ENCODE results near the gene CTBP2.
"Not testable (repeated sequence)": the region's sequence is repeated elsewhere in the genome, so short reads cannot be mapped to it uniquely, and the experiment has no call there.

The CTBP2 gene

GRCh38 chr10:125082881-125083575 lies 77.3 kb downstream of the CTBP2 start:
- no peak for DNase-seq

GRCh38 chr10:125082471-125082870 lies 77.9 kb downstream of the CTBP2 start:
- DNase-seq = not testable (repeated sequence)

- no peak for DNase-seq
These were observed 78.4 kb downstream of the CTBP2 start for GRCh38 chr10:125081931-125082330.

- no peak for DNase-seq
These were observed 79.4 kb downstream of the CTBP2 start for GRCh38 chr10:125080984-125081383.

GRCh38 chr10:125080296-125080695 lies 80.1 kb downstream of the CTBP2 start:
- no peak for DNase-seq

GRCh38 chr10:125079091-125079600 lies 81.2 kb downstream of the CTBP2 start:
- no peak for DNase-seq

GRCh38 chr10:125076891-125077541 lies 83.3 kb downstream of the CTBP2 start:
- DNase-seq = no peak

GRCh38 chr10:125076121-125076825 lies 84.1 kb downstream of the CTBP2 start:
- no peak for DNase-seq

GRCh38 chr10:125073996-125074395 lies 86.4 kb downstream of the CTBP2 start:
- no peak for DNase-seq

- no peak for DNase-seq
These were observed 87.6 kb downstream of the CTBP2 start for GRCh38 chr10:125072794-125073193.

GRCh38 chr10:125071008-125071407 lies 89.4 kb downstream of the CTBP2 start:
- DNase-seq = no peak

GRCh38 chr10:125068406-125068805 lies 92.0 kb downstream of the CTBP2 start:
- DNase-seq = no peak

GRCh38 chr10:125067764-125068163 lies 92.6 kb downstream of the CTBP2 start:
- DNase-seq = no peak

GRCh38 chr10:125066764-125067450 lies 93.5 kb downstream of the CTBP2 start:
- no peak for DNase-seq

GRCh38 chr10:125064681-125065492 lies 95.5 kb downstream of the CTBP2 start:
- DNase-seq = no peak

- DNase-seq = no peak
These were observed 97.0 kb downstream of the CTBP2 start for GRCh38 chr10:125063256-125063925.

- no peak for DNase-seq
These were observed 97.5 kb downstream of the CTBP2 start for GRCh38 chr10:125062914-125063230.

- no peak for DNase-seq
These were observed 98.0 kb downstream of the CTBP2 start for GRCh38 chr10:125062227-125062913.

- DNase-seq = no peak
These were observed 98.7 kb downstream of the CTBP2 start for GRCh38 chr10:125061557-125062226.

- no peak for DNase-seq
These were observed 99.4 kb downstream of the CTBP2 start for GRCh38 chr10:125060826-125061556.

Data from NCI-H2029 treated with DMSO at 0.1 percent for 48 hours (cell line).